Thyroid gland (tissue), 4 donors: ENCODE data around the gene ERC1. TPM values are rescaled to one million over a fixed set of nuclear protein-coding genes. Genes with fewer than 3 reads are reported as not detected.

Experiments used
- DNase-seq, 2 donors: peaks; one replicate each; pipeline ENCODE4 v3.0.0-alpha.2; 2019
- H3K27ac ChIP-seq, 3 donors: fragments of 200-600 bp; sonication (generic); 1 replicate in 2 of 3; 2 replicates in 1 of 3; pipeline ENCODE4 v1.5.1; 2016 to 2019; ENCODE audit warnings: mild to moderate bottlenecking in 1 of 3, moderate library complexity in 1 of 3
- H3K27me3 ChIP-seq: fragments of 200-600 bp; sonication (generic); one replicate; pipeline ENCODE4 v1.5.1; 2019
- H3K36me3 ChIP-seq, 2 donors: fragments of 200-600 bp; sonication (generic); one replicate each; pipeline ENCODE4 v1.5.1; 2016 to 2019
- H3K4me1 ChIP-seq, 2 donors: fragments of 200-600 bp; sonication (generic); one replicate each; pipeline ENCODE4 v1.5.1; 2017 to 2019
- H3K4me3 ChIP-seq, 3 donors: fragments of 200-600 bp; sonication (generic); replicated peaks in 1 of 3; 1 replicate in 2 of 3; 2 replicates in 1 of 3; pipeline ENCODE4 v1.5.1; 2016; ENCODE audit warnings: mild to moderate bottlenecking in 1 of 3
- H3K9me3 ChIP-seq: fragments of 200-600 bp; sonication (generic); one replicate; pipeline ENCODE4 v1.5.1; 2017
- POLR2A ChIP-seq, 2 donors: fragments of 450-650 bp; IDR thresholded peaks; one replicate each; pipeline ENCODE4 v1.6.1; 2017; ENCODE audit warnings: antibody characterized with exemption in 2 of 2, mild to moderate bottlenecking in 2 of 2, moderate library complexity in 1 of 2
- WGBS, 2 donors: methylation state at CpG; one replicate each; pipeline ENCODE4 v1.1.5; 2017; 5-methylcytosine and 5-hydroxymethylcytosine counted together
- intact Hi-C: fragments of 100-400 bp; cut with DNase I; formaldehyde crosslinking; loops from one replicate; pipeline ENCODE4 v1.15.1; 2023
- total RNA-seq, 4 donors: library from RNA; depleted of rRNA; stranded (reverse); fragments of >200 nt; gene quantifications; one replicate each; pipeline ENCODE4 v1.2.3, GENCODE V29; 2016
- TF ChIP-seq, protein P1 (sequence below), 6 experiments: fragments of 200-600 bp in 3 of 6; fragments of 450-650 bp in 3 of 6; sonication (generic) in 3 of 6; IDR thresholded peaks; one replicate each; pipeline ENCODE4 v1.5.1; 2016 to 2019; ENCODE audit warnings: antibody characterized with exemption in 6 of 6, mild to moderate bottlenecking in 2 of 6, inconsistent platforms in 1 of 6, moderate library complexity in 1 of 6

The ERC1 gene
- total RNA-seq, 4 donors from 2014 or later = 39.8 to 84.2 (median 75.8) TPM

DNA sequence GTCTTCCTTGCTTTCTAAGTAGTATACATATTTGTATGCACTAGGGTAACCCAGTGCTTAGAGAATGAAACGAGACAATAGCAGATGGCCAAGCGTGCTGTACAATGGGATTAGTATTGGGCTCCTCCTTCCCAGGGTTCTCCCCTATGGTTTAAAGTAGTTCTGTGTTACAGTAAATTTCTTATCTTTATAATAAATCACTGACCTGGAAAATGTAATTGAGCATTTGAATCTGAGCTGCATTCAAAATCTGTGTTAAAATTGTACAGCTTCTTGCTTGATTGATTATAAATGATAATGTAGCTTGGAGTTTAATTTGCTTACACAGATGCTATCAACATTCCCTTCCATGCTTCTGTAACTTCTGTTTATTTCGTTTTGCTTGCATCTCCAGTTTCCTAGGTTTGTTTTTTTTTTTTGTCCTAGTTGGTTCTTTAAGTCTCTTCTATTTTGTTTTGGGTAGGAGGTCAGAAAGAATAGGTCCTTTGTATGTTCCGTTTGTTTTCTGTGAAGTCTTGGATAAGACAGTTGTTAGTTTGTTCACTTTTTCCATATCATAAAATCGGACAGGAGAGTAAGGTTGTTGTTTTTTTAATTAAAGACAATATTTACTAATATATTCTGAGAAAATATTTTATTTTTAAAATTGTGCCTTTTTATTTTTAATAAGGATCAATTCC lies 171.2 kb downstream of the ERC1 start:
- Histone ChIP-seq H3K27me3 (no peaks in the 10 kb centered on the region), H3K36me3 (no peaks in the 10 kb centered on the region), H3K9me3 (no peaks in the 10 kb centered on the region), H3K4me1 (peaks cover 4 to 19% of the 10 kb centered on the region in 2 donors), H3K27ac (peak overlapping the region in 2 of 3 donors; percentile 36 to 74), H3K4me3 (no peak overlapping the region)
- no peak for DNase-seq
- intact Hi-C loops = no loop called here
- 29 to 43% methylated on average over 5 of the region's 5 CpGs for WGBS, 2 donors
- no peak for TF ChIP-seq POLR2A (IDR thresholded peaks at IDR 0.05)
- TF ChIP-seq, protein P1, sequence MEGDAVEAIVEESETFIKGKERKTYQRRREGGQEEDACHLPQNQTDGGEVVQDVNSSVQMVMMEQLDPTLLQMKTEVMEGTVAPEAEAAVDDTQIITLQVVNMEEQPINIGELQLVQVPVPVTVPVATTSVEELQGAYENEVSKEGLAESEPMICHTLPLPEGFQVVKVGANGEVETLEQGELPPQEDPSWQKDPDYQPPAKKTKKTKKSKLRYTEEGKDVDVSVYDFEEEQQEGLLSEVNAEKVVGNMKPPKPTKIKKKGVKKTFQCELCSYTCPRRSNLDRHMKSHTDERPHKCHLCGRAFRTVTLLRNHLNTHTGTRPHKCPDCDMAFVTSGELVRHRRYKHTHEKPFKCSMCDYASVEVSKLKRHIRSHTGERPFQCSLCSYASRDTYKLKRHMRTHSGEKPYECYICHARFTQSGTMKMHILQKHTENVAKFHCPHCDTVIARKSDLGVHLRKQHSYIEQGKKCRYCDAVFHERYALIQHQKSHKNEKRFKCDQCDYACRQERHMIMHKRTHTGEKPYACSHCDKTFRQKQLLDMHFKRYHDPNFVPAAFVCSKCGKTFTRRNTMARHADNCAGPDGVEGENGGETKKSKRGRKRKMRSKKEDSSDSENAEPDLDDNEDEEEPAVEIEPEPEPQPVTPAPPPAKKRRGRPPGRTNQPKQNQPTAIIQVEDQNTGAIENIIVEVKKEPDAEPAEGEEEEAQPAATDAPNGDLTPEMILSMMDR (IDR thresholded peaks at IDR 0.05) = no peak

GRCh38 chr12:1167784-1168183 lies 176.8 kb downstream of the ERC1 start:
- 87 to 92% methylated on average over 12 of the region's 12 CpGs for WGBS, 2 donors

GRCh38 chr12:1170411-1170810 lies 179.4 kb downstream of the ERC1 start:
- WGBS, 2 donors = 96 to 97% methylated on average over 3 of the region's 3 CpGs

More at GRCh38 chr12:1167784-1168183, 176.8 kb downstream of the ERC1 start:
- intact Hi-C loops = no loop called here
- H3K27ac ChIP-seq = no peak overlapping the region
- H3K4me1 ChIP-seq = peaks cover 15 to 28% of the 10 kb centered on the region in 2 donors
- no peak for TF ChIP-seq POLR2A (IDR thresholded peaks at IDR 0.05)
- TF ChIP-seq, protein P1 (IDR thresholded peaks at IDR 0.05) = no peak
- no peak overlapping the region for H3K4me3 ChIP-seq
- no peak for DNase-seq
- H3K27me3 ChIP-seq = no peaks in the 10 kb centered on the region
- no peaks in the 10 kb centered on the region for H3K9me3 ChIP-seq
- no peaks in the 10 kb centered on the region for H3K36me3 ChIP-seq

GRCh38 chr12:1171657-1172408 lies 180.8 kb downstream of the ERC1 start:
- intact Hi-C loops = no loop called here
- WGBS, 2 donors = 69 to 75% methylated on average over 6 of the region's 6 CpGs

More at GRCh38 chr12:1170411-1170810, 179.4 kb downstream of the ERC1 start:
- TF ChIP-seq, protein P1 (IDR thresholded peaks at IDR 0.05) = no peak
- no peak overlapping the region for H3K4me3 ChIP-seq
- intact Hi-C loops = no loop called here
- H3K27ac ChIP-seq = no peak overlapping the region
- H3K9me3 ChIP-seq = no peaks in the 10 kb centered on the region
- H3K4me1 ChIP-seq = peaks cover 19 to 22% of the 10 kb centered on the region in 2 donors
- no peak for DNase-seq
- H3K36me3 ChIP-seq = no peaks in the 10 kb centered on the region
- H3K27me3 ChIP-seq = no peaks in the 10 kb centered on the region

More at GRCh38 chr12:1171657-1172408, 180.8 kb downstream of the ERC1 start:
- H3K9me3 ChIP-seq = no peaks in the 10 kb centered on the region
- H3K4me1 ChIP-seq = peaks cover 19 to 22% of the 10 kb centered on the region in 2 donors
- peak; percentile 6 to 29 for DNase-seq
- no peaks in the 10 kb centered on the region for H3K36me3 ChIP-seq
- no peak for TF ChIP-seq POLR2A (IDR thresholded peaks at IDR 0.05)
- TF ChIP-seq, protein P1 (IDR thresholded peaks at IDR 0.05) = no peak
- H3K27me3 ChIP-seq = no peaks in the 10 kb centered on the region
- H3K27ac ChIP-seq = peak overlapping the region in 2 of 3 donors; percentile 20 to 30
- H3K4me3 ChIP-seq = no peak overlapping the region
